ENCODE results near the gene FOXP1.
"Not testable (repeated sequence)": the region's sequence is repeated elsewhere in the genome, so short reads cannot be mapped to it uniquely, and the experiment has no call there.

Gene FOXP1

DNA sequence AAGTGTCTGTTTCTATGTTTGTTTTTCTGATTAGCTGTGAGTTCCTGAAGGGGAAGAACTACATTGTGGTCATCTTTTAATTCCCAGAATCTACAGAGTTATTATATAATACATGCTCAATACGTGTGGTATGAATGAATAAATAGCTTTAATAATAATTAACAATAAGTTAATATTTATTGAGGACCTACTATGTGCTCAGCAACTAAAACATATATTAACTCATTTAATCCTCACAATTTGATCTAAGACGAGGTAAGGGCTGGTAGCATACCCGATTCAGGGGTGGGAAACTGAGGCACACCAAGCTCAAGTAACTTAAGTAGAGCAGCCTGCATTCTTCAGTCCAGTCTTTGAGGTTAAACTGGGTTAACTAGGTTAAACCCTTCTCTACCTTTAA, 553.8 kb downstream of the FOXP1 start:
- DNase-seq (ENCODE audit: low read depth): no peak

DNA sequence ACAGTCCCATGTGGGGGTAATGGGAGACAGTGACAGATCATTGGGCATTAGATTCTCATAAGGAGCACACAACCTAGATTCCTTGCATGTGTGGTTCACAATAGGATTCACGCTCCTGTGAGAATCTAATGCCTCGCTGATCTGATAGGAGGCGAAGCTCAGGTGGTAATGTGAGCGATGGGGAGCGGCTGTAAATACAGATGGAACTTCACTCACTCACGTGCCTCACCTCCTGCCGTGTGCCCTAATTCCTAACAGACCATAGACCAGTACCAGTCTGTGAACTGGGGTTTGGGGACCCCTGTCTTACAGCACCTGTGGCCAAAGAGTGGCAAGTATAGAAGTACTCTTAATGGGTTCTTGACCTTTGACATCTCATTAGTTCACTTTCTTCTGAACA, 554.7 kb downstream of the FOXP1 start:
- DNase-seq (ENCODE audit: low read depth): no peak

DNA sequence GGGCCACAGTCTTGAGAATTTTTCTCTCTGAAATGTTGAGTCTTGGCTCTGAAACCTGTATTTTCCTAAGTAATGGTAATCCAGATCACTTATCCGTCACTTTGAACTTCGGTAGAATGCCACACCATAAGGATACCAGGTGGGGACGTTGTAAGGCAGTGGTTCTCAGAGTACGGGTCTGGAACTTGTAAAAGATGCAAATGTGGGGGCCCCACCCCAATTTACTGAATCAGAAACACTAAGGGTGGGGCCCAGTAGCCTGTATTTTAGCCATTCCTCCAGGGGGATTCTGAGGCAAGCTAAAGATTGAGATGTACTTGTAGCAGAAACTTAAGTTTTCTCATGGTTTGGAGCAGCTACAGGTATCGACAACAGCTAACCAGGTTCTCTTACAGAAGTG, 555.3 kb downstream of the FOXP1 start:
- no peak for DNase-seq (ENCODE audit: low read depth)

DNA sequence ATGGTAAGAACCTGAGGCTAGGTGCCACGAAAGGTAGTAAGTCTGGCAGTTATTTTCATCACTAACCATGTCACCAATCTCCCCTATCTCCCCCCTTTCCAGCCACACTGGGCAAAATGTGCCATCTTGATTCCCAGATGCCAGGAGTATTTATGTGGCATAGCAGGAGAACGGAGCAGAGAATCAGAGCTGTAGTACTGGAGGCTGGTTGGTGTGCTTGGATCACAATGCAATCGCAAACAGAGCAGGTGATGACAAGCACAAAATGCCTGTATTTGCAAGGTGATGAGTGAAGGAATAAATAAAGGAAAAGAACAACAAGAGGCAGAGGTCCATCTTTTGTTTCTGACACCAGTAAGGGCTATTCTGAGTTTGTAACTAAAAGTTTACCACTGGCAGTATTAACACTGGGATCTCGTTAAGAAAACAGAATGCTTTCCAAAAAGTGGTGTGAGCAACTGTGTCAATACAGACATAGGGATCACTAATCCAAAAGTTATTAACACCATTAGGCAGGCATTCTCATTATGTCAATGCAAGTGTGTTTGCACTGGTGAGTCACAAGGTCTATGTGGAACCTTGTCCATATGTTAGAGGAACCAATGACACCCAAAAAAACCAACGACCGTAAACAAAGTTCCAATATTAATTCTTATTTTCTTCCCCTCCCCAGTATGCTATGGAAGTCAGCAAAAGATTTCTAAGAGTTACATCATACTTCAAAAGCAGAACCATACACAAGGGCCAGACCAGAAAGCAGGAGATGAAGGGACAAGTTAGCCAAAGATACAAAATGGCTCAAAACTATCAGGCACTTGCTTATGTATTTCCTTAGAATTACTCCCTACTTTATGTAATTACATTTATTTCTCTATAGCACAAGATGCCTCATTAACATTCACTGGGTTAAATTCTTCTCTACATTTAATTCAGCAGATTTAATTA, 556.6 kb downstream of the FOXP1 start:
- DNase-seq (ENCODE audit: low read depth): no peak

DNA sequence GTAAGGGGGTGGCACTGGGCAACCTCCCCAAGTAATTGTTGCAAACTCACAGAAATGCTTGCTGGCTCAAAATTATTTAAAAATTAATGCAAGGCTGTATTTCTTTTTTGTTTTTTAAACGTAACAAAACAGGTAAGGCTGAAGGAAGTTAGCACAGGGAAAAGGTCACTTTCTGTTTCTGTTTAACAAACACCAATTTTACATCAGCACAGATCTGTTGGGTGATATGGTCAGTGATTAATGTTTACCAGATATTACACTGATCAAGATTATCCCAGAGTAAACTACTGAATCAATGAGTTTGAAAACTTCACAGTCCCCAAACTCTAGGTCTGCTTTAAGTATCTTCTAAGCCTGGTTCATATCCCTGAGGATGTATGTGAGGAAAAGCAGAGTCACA, 558.0 kb downstream of the FOXP1 start:
- no peak for DNase-seq (ENCODE audit: low read depth)

DNA sequence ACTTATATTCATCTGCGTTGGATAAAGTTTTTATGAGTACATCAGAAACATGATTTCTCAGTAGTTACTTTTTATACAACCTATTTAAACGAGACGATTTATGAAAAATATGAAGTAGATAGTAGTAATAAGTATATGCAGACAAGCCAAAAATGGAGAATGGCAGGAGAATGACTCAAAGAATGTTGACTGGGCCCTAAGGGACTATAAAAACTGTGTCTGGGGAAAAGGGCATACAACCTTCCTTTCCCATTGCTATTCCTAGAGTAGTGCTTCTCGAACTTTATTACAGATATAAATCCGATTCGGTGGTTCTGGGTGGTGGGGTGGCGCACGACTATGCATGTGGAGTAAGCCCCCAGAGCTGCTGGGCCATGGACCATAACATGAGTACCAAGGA, 558.5 kb downstream of the FOXP1 start:
- DNase-seq (ENCODE audit: low read depth): no peak

DNA sequence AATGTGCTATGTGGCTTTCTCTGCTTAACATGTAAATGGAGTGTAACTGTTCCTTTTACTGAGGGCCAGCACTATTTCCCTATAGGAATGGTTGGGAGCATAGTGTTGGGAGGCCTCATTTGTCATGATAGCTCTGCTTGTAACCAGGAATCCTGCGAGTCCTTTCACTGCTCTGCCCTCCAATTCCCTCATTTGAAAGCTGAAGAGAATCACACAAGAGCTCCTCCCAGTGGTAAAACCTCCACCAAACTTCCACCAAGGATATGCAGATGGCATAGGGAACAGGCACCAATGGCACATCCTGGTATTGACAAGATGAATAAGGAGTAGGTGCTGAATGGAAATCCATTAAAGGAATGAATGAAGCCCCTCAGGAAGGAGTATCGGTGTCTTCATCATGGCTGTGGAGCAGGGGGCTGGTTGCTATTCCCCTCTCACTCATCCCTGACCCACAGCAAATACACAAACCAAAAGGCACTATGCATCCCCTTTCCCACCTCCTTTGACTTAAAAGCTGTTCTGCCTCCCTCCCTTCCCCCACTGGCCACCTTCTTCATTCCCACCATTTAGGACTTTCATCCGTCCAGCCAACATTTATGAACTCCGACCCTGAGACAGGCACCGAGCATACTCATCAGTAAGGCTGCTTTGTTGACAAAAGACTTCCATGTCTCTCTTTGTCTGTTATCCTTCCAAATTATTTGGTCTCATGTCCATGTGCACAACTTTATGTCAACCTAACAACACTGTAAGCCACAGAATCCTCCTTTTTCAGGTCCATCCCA, 560.8 kb downstream of the FOXP1 start:
- no peak for DNase-seq (ENCODE audit: low read depth)

DNA sequence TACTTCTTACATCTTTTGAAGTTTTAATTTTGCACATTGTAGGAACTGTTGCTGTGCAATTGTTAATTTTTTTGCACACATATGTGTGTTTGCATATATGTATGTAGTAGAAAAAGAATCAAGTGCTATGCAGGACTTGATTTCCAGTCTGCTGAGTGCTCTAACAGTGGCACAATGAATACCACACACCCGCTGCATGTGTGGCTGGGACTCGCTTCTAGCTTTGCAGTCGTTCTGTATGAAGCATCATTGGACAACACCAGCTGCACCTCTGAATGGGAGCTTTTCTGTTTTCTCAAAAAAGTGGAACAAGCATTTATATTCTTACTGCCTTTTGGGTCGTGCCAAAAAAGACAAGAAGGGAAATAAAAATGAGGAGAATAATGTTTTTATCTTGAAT, 564.7 kb downstream of the FOXP1 start:
- no peak for DNase-seq (ENCODE audit: low read depth)

DNA sequence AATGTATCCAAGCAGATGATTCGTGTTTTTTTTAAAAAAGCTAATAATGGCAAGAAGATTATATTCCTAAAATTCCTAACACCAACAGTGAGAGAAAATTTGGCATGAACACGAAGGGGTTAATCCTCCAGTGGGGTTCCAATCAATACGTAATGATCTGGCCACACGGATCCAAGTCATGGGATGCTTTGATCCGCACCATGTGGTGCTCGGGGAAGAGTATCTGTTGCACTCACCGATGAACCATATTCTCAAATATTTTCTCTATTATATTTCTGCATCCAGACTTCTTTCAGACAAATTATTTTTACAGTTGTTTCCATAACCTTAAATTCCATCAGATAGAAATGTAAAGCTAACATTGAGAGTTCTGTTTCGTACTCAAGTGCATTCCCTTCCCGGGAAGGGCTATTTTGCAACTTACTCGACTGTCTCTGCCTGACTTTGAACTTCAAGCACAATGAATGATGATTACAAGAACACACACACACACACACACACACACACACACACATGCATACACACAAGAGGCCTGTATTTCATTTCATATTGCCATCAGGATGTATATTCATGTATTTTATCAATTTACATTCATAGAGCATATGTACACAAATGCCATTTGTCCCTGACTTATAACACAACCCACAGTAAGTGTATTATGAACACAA, 567.2 kb downstream of the FOXP1 start:
- DNase-seq (ENCODE audit: low read depth): no peak

DNA sequence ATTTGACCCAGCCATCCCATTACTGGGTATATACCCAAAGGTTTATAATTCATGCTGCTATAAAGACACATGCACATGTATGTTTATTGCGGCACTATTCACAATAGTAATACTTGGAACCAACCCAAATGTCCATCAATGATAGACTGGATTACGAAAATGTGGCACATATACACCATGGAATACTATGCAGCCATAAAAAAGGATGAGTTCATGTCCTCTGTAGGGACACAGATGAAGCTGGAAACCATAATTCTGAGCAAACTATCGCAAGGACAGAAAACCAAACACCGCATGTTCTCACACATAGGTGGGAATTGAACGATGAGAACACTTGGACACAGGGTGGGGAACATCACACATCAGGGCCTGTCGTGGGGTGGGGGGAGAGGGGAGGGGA, 568.9 kb downstream of the FOXP1 start:
- DNase-seq (ENCODE audit: low read depth): not testable (repeated sequence)

DNA sequence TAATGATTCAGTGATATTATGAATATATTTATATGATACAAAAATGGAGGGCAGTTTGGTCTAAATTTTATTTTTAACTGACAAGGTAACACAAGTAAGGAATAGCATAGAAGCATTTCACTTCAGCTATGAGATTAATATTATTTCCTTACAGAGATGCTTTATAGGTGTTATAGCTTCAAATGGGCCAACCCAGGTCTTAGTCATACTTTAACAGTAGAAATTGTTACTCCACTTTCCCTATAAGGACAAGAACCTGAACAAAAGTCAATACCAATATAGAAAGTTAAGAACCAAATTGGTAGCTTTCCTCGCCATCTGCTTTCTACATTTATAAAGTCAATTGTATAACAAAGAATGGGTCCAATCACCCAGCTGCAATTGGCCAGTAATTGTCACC, 570.6 kb downstream of the FOXP1 start:
- DNase-seq (ENCODE audit: low read depth): no peak

DNA sequence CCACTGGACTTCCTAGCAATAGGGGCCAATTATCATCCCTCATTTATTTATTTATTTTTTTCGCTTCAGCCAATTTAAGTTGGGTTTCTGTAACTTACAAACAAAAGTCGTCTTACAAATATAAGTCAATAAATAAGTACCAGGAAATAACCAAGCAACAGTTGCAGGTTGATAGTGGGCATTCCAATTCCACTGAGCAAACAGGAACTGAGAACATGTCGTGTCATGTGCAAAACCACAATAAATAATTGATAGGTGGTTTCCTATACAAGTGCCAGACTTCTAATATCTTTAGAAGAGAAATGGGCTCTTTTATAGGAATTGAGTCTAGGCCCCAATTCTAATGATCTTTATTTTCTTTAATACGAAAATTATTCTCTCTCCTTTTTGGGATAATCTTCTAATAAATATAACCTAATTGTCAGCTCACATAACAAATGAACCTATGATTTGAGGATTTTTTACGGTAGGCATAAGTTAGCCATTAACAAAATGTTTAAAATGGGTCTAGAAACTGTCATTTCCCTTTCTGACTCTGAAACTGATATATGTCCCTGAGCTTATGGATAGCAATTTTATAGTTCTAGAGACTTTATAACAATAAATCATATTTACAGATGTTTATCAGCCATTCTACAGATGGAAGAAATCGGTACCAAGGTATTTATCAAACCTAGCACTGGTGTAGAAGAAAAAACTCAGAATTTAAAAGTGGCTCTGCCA, 571.8 kb downstream of the FOXP1 start:
- DNase-seq (ENCODE audit: low read depth): no peak

DNA sequence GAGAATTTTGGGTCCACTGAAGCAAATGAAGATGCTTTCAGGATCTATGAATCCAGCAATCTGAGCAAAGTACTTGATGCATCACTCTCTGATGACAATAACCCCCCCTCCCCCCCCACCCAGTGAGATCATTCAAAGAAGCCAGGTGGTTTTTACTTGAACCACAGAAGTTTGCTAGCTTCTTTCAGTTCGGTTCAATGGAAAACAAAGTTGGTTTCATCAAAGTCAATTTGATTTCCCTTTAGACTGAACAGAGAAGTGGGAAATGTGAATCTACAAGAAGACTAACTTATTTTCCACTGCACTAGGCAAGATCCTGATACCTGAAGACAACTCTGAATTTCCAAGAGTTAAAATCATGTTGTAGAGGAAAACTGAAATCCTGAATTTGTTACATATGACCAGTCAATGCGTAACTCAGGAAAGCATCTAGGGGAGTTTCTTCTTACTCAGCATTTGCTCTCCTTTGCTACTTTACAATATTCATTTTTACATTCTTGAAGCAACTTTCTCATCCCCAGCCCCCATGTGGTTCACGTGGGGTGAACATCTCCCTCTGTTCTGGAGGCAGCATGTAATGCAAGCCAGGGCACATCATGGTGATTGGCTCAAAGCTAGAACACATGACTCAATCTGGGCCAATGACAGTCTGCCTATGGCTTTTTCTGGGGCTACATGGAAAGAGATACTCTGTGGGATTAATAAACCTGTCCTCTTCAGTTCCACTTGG, 572.6 kb downstream of the FOXP1 start:
- DNase-seq (ENCODE audit: low read depth): peak; percentile 41

DNA sequence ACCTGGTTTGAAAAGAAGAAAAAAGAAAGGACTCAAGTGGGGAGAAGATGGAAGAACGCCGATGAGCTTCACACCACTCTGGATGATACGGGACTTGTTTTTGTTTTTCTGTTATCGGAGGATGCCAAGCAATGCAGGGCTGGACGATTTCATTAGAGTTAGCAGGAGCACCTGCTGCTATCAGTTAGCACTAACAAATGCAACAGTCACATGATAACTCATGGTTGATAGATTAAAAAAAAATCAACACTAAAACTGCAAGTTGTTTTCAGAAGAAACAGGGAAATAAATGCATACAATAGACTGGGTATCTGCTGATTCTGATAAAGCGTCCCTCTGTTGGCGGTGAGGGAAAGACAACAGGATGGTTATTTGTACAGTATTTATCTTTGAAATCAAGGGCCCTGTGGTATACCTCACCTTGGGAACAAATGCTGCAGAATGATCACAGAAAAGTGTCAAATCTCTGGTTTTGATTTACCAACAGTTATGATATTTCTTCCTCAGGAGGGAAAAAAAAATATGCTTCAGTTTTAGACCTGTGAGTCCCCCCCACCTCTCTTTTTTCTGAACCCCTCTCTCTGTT, 575.1 kb downstream of the FOXP1 start:
- no peak for DNase-seq (ENCODE audit: low read depth)

DNA sequence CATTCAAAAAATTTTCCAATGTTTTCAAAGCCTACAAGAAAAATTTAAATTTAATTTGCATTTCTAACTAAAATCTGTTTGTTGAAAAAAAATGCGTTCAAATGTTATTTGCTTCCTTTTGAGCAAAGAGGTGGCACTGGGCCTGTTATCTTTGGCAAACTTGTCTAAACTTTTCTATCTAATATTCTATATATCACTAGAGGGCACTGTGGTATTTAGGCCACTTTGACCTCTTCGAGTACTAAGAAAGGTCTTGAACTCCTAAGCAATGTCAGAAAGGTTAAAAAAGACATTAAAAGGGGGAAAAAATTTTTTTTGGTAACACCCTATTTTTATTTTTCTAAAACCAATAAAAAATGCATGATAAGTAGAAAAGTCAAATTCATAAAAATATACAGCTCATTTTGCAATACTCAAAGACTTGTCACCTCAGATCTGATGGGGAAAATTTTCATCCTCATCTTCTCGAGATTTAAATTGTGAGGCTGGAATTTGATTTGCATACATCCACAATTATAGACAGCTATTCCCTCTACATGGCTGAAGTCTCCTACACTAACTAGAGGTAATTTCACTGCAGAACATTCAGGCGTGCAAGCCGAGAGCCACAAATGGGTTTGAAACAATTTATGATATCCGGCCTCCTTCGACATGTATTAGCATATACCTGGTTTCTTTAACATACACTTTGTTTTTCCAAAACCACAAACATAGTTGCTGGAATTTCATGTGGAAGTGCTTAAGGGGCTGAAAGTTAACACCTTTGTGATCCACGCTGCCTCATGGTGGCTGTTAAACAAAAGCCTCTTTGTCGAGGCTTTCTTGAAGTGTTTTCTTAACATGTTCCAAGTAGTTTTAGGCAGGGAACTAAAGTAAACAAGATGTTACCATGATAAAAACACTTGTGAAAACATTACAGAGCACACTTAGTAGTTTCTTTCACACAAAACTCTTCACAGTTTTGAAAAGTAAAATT, 576.4 kb downstream of the FOXP1 start:
- no peak for DNase-seq (ENCODE audit: low read depth)

DNA sequence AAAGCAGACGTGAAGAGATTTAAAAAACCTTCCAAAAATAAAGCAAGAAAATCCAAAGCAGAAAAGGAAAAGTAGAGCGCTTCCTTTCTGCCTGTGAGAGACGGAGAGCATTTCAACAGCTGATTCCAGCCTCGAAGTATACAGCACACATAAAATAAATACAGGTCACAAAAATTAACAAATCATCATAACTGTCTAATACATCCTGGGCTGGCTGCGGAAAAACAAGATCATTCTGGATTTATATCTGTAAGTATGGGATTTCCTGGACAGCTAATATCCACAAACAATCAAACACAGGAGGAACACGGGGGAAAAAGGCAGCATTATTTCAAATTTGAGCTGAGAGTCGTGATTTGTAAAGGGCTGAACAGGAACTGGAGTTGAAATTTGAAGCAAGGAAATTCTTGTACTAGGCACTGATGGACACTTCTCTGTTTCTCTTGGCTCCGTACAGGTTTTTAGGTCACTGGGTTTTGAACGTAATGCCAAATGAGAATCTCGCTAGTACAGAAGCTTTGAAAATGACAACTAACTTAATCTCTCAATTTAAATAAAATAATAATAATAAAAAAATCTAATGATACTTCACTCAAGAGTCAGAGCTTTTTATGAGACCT, 577.7 kb downstream of the FOXP1 start:
- no peak for DNase-seq (ENCODE audit: low read depth)

DNA sequence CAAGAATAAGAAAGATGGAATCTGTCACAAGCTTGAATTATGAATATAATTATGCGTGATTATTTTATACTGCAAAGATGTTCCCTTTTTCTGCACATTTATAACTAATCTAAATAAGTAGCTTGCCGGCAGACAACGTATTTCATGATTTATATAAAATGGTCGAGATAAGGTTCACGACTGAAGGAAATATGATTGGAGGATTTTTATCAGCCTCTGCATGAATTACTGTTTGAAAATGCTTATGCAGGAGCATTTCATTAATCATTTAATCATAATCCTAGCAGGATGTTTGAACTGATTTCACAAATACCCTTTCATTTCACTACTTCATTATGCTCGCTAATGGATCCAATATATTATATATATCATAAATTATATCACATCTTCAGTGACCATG, 580.0 kb downstream of the FOXP1 start:
- no peak for DNase-seq (ENCODE audit: low read depth)

DNA sequence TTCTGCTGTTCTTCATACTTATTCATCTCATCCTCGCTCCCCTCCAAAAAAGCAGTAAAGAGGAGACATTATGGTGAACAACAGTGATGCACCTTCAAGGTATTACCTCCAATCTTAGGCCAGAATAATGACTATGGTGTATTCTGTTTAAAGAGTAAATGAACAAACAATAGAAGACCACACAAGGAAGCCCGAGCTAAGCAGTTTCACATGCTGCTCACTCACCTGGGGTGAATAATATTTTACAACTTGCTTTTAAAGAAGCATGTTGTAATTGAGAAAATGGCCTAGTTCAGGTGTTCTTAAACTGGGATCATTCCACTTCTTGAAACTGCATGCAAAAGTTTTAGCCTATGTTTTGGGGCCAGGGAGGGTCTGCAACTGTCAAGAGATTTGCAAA, 581.2 kb downstream of the FOXP1 start:
- no peak for DNase-seq (ENCODE audit: low read depth)

DNA sequence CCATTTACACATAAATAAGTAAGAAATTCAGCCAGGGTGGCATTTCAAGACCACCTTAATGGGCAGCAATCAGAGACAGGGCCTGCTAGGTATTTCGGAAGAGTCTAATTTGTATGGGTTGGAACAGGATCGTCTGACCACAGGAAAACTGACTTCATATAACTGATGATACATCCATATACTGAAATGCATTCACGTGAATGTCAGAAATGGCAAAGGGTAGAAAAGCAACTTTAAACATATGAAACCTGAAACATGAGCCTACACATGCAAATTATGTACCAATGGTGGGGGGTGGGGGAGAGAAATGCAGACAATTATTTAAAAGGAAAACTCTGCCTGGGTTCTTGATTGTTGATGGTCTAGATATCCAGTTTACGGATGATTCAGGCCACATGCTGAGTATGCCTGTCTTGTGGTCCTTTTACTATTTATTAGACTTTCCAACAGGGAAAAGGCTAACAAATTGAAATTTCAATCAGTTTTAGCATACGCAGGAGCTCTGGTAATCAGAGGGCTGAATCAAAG, 582.2 kb downstream of the FOXP1 start:
- DNase-seq (ENCODE audit: low read depth): no peak

Measured in stimulated activated CD8-positive, alpha-beta memory T cell treated with anti-CD3 and anti-CD28 coated beads, Interleukin-4, amount 100 ng/mL, for 24 hours (primary cell).